Keratinocyte (primary cell): Measurements from ENCODE around the gene ACTN2. TPM values are rescaled to one million over a fixed set of nuclear protein-coding genes. Genes with fewer than 3 reads are reported as not detected.

Experiments used
- DNase-seq: peaks from one replicate; pipeline ENCODE4 v3.0.0-alpha.2; 2011; ENCODE audit warnings: low read depth, missing footprints, low spot score
- FAIRE-seq: peaks from 2 replicates; lab custom pipeline; 2011; peaks lifted over from hg19 to GRCh38; lab: Jason Lieb, UNC
- H2AFZ ChIP-seq: 2 replicates; pipeline ENCODE4 v1.6.0; 2012; ENCODE audit warnings: low read length, control low read depth, inconsistent platforms; ENCODE audit not compliant: control insufficient read depth
- H3K27ac ChIP-seq: 2 replicates; pipeline ENCODE4 v1.5.1; 2011; ENCODE audit warnings: low read length; ENCODE audit not compliant: control insufficient read depth, insufficient read depth
- H3K27me3 ChIP-seq: 3 replicates; pipeline ENCODE4 v1.6.0; 2011; ENCODE audit warnings: low read length; ENCODE audit not compliant: control insufficient read depth, insufficient read depth; ENCODE audit errors: extremely low read depth
- H3K36me3 ChIP-seq, 2 experiments: 2 replicates in 1 of 2; 3 replicates in 1 of 2; pipeline ENCODE4 v1.5.1; 2011; ENCODE audit warnings: low read length in 2 of 2, mild to moderate bottlenecking in 1 of 2; ENCODE audit not compliant: control insufficient read depth in 2 of 2, insufficient read depth in 2 of 2; ENCODE audit errors: extremely low read depth in 1 of 2
- H3K4me1 ChIP-seq: 3 replicates; pipeline ENCODE4 v1.5.1; 2011; ENCODE audit warnings: low read length; ENCODE audit not compliant: control insufficient read depth, insufficient read depth; ENCODE audit errors: extremely low read depth
- H3K4me2 ChIP-seq: 3 replicates; pipeline ENCODE4 v1.6.0; 2011; ENCODE audit warnings: low read depth, low read length; ENCODE audit not compliant: control insufficient read depth, insufficient read depth; ENCODE audit errors: extremely low read depth
- H3K4me3 ChIP-seq, 3 experiments: fragments of 200-600 bp in 1 of 3; sonication (generic) in 1 of 3; 2 replicates in 2 of 3; 3 replicates in 1 of 3; pipeline ENCODE4 v1.5.1; 2011 to 2016; ENCODE audit warnings: low read length in 3 of 3, mild to moderate bottlenecking in 3 of 3, control low read depth in 2 of 3, inconsistent platforms in 1 of 3, low read depth in 1 of 3, mixed read lengths in 1 of 3, mixed run types in 1 of 3, moderate library complexity in 1 of 3; ENCODE audit not compliant: control insufficient read depth in 2 of 3, insufficient read depth in 2 of 3; ENCODE audit errors: extremely low read depth in 1 of 3
- H3K79me2 ChIP-seq: 2 replicates; pipeline ENCODE4 v1.6.0; 2012; ENCODE audit warnings: low read length; ENCODE audit not compliant: control insufficient read depth, insufficient read depth
- H3K9ac ChIP-seq: 3 replicates; pipeline ENCODE4 v1.6.0; 2011; ENCODE audit warnings: low read length; ENCODE audit not compliant: control insufficient read depth, insufficient read depth; ENCODE audit errors: extremely low read depth
- H3K9me1 ChIP-seq: 3 replicates; pipeline ENCODE4 v1.6.0; 2011; ENCODE audit warnings: low read length; ENCODE audit not compliant: control insufficient read depth, insufficient read depth; ENCODE audit errors: extremely low read depth
- H3K9me3 ChIP-seq: 2 replicates; pipeline ENCODE4 v1.5.1; 2012; ENCODE audit warnings: low read depth, low read length; ENCODE audit not compliant: control insufficient read depth
- H4K20me1 ChIP-seq: 3 replicates; pipeline ENCODE4 v1.6.0; 2011; ENCODE audit warnings: low read length; ENCODE audit not compliant: control insufficient read depth, insufficient read depth; ENCODE audit errors: extremely low read depth
- EZH2 ChIP-seq: IDR thresholded peaks from one replicate; pipeline ENCODE4 v1.6.1; 2012; ENCODE audit warnings: inconsistent platforms, mild to moderate bottlenecking, low read length, moderate library complexity
- dilution Hi-C: fragments of 300-500 bp; cut with MboI; formaldehyde crosslinking; loops from one replicate; pipeline ENCODE4 v1.7.0; 2020; ENCODE audit warnings: low sequenced_read_pairs; ENCODE audit not compliant: extremely low pct_ligation_motif_present
- polyA plus RNA-seq, 5 experiments: library from polyadenylated mRNA; depleted of rRNA in 3 of 5; stranded (reverse) in 3 of 5; stranded (forward) in 1 of 5; unstranded in 1 of 5; fragments of >200 nt; gene quantifications; 1 replicate in 1 of 5; 2 replicates in 3 of 5; 3 replicates in 1 of 5; pipeline versions ENCODE4 v1.2.1 to v1.2.3, GENCODE V29; 2011 to 2012; ENCODE audit warnings: missing spikeins in 2 of 5, low read depth in 1 of 5, low replicate concordance in 1 of 5
- TF ChIP-seq, protein P1 (sequence below), 3 experiments: IDR thresholded peaks in 1 of 3; conservative IDR thresholded peaks in 1 of 3; optimal IDR thresholded peaks in 1 of 3; 2 replicates in 2 of 3; 3 replicates in 1 of 3; pipeline versions ENCODE3 to v1.5.1; 2011; ENCODE audit warnings: low read length in 3 of 3, mild to moderate bottlenecking in 3 of 3, moderate library complexity in 2 of 3, control low read depth in 1 of 3, inconsistent platforms in 1 of 3; ENCODE audit not compliant: insufficient read depth in 2 of 3; ENCODE audit errors: extremely low read depth in 1 of 3

ACTN2 gene
- polyA plus RNA-seq, 1 donor (not counting 4 experiments of a cell fraction or from before 2014, with no cell fraction given), result not detected

DNA sequence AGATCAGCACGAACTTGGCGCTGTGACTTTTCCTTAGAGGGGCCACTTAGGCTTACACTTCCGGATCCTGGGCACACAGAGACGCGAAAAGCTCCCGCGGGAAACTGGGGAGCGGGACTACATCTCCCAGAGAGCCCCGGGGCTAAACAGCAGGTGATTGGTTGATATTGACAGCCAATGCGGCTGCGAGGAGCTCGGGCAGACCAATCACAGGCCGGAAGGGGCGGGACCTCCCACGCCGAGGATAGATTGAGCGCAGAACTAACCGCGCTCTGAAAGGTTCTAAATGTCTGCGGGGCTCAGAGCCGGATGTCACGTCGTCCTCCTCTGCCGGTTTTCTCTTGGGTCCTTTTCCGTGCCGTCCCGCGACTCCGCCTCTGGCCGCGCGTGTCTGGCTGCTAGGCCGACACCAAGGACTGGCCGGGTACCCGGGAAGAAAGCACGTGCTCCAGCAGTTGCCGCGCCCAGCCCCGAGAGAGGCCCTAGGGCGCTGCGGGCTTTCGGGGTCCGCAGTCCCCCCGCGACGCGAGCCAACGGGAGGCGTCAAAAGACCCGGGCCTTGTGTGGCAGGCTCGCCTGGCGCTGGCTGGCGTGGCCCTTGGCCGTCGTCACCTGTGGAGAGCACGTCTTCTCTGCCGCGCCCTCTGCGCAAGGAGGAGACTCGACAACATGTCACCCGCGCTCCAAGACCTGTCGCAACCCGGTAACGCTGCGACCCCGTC is 108.9 kb downstream of the ACTN2 start, which contains the start of gene MTR:
Gene MTR (plus strand): TSS at position 258 of the 722 bp plus-strand sequence. CDS start 412 bp downstream, at position 670.
- peak within 1 kb of the TSS; percentile 91 to 99 (median 97) for H3K4me3 ChIP-seq
- no peak for TF ChIP-seq EZH2
- TF ChIP-seq, protein P1, sequence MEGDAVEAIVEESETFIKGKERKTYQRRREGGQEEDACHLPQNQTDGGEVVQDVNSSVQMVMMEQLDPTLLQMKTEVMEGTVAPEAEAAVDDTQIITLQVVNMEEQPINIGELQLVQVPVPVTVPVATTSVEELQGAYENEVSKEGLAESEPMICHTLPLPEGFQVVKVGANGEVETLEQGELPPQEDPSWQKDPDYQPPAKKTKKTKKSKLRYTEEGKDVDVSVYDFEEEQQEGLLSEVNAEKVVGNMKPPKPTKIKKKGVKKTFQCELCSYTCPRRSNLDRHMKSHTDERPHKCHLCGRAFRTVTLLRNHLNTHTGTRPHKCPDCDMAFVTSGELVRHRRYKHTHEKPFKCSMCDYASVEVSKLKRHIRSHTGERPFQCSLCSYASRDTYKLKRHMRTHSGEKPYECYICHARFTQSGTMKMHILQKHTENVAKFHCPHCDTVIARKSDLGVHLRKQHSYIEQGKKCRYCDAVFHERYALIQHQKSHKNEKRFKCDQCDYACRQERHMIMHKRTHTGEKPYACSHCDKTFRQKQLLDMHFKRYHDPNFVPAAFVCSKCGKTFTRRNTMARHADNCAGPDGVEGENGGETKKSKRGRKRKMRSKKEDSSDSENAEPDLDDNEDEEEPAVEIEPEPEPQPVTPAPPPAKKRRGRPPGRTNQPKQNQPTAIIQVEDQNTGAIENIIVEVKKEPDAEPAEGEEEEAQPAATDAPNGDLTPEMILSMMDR (optimal IDR thresholded peaks at IDR 0.05 in 1 of 3, IDR thresholded peaks at IDR 0.05 in 1 of 3, conservative IDR thresholded peaks at IDR 0.05 in 1 of 3; ENCODE audit: extremely low read depth in 1 of 3, insufficient read depth in 2 of 3, low read length in 3 of 3), result no peak
- no peaks in the 10 kb centered on the region for H4K20me1 ChIP-seq
- FAIRE-seq, result peak; percentile 83
- no peaks in the 10 kb centered on the region for H3K9me3 ChIP-seq
- no peaks in the 10 kb centered on the region for H3K27me3 ChIP-seq
- H2AFZ ChIP-seq, result peak within 1 kb of the TSS; percentile 98
- dilution Hi-C loops, result no loop called here
- H3K4me1 ChIP-seq, result peaks cover 8% of the 10 kb centered on the region
- DNase-seq, result peak; percentile 87
- H3K36me3 ChIP-seq, result no peaks in the 10 kb centered on the region
- H3K27ac ChIP-seq, result peak within 1 kb of the TSS; percentile 96
- H3K4me2 ChIP-seq, result peak within 1 kb of the TSS; percentile 99
- peak within 1 kb of the TSS; percentile 98 for H3K9ac ChIP-seq
- no peaks in the 10 kb centered on the region for H3K9me1 ChIP-seq
- H3K79me2 ChIP-seq, result peaks cover 30% of the 10 kb centered on the region

DNA sequence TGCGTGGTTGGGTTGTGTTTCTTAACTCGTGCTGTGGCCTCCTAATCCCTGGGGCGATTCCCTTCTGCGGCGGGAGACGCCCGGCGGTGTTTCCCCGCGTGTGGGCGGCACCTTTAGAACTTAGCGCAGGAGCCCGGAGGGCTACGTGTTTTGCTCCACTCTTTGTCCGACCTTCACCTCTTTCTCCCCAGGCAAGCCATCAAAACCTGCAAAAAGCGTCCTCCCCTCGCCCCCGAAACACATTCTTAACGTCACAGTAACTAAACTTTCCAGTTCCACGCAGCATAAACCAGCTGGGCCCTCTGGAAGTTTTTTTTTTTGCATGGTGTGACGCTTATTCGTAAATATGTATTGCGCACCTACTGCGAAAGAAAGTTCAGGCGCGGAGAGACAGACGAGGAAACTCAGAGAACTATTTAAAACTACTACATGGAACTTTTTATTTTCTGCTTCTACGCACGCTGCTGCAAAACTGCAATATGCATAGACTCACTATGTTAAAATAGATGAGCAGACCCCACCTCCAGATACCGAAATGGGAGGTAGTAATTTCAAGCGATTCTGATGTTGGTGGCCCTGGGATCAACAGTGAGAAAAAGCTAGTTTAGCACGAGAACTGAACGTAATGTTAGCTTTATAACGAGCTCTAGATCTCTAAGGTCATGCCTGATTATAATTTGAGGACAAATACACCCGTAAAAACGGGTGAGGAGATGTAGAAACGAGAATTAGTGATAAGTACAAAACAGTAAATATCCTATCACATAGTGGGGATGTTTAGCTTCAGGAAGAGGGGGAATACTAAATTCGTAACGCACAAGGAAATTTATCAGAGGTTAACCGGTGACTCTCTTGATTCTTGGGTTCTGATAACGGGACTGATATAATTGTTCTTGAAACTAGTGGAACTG is 109.7 kb downstream of the ACTN2 start:
- Histone ChIP-seq H3K79me2 (peaks cover 35% of the 10 kb centered on the region), H3K4me2 (peak overlapping the region; percentile 99), H3K9ac (peak overlapping the region; percentile 98), H3K4me3 (peak overlapping the region; percentile 91 to 99 (median 97)), H3K36me3 (no peaks in the 10 kb centered on the region), H2AFZ (peak overlapping the region; percentile 98), H3K27ac (peak overlapping the region; percentile 96), H4K20me1 (no peaks in the 10 kb centered on the region), H3K9me1 (no peaks in the 10 kb centered on the region), H3K9me3 (no peaks in the 10 kb centered on the region), H3K4me1 (peaks cover 16% of the 10 kb centered on the region), H3K27me3 (no peaks in the 10 kb centered on the region)
- FAIRE-seq (no peak), DNase-seq (peak; percentile 4)
- dilution Hi-C loops, result no loop called here
- no peak for TF ChIP-seq EZH2
- TF ChIP-seq, protein P1 (optimal IDR thresholded peaks at IDR 0.05 in 1 of 3, IDR thresholded peaks at IDR 0.05 in 1 of 3, conservative IDR thresholded peaks at IDR 0.05 in 1 of 3; ENCODE audit: extremely low read depth in 1 of 3, insufficient read depth in 2 of 3, low read length in 3 of 3), result no peak
